Fibroblast of the conjunctiva (primary cell): ENCODE data around the gene PPM1L.
"Not testable (repeated sequence)": the region's sequence is repeated elsewhere in the genome, so short reads cannot be mapped to it uniquely, and the experiment has no call there.

Experiments
- DNase-seq: peaks from one replicate; pipeline ENCODE4 v3.0.0-alpha.2; 2010; ENCODE audit warnings: low read depth

PPM1L gene

GRCh38 chr3:160755776-160756304 is at the start of gene PPM1L:
PPM1L (plus strand) TSS chr3:160756231.
- no peak for DNase-seq

GRCh38 chr3:160707187-160707794 is 48.7 kb upstream of the PPM1L start:
- peak; percentile 57 for DNase-seq

- no peak for DNase-seq
Measured at GRCh38 chr3:160709477-160710182, 46.4 kb upstream of the PPM1L start.

GRCh38 chr3:160713144-160713543 is 42.9 kb upstream of the PPM1L start:
- DNase-seq: not testable (repeated sequence)

GRCh38 chr3:160719710-160720109 is 36.3 kb upstream of the PPM1L start:
- DNase-seq: no peak

- DNase-seq: no peak
Measured at GRCh38 chr3:160720123-160720746, 35.8 kb upstream of the PPM1L start.

- no peak for DNase-seq
Measured at GRCh38 chr3:160722331-160722730, 33.7 kb upstream of the PPM1L start.

GRCh38 chr3:160725338-160725737 is 30.7 kb upstream of the PPM1L start:
- DNase-seq: no peak

- no peak for DNase-seq
Measured at GRCh38 chr3:160735826-160736225, 20.2 kb upstream of the PPM1L start.

- no peak for DNase-seq
Measured at GRCh38 chr3:160738048-160738447, 18.0 kb upstream of the PPM1L start.

GRCh38 chr3:160739079-160739478 is 17.0 kb upstream of the PPM1L start:
- no peak for DNase-seq

GRCh38 chr3:160746976-160747375 is 9.1 kb upstream of the PPM1L start:
- no peak for DNase-seq

GRCh38 chr3:160747422-160747821 is 8.6 kb upstream of the PPM1L start:
- DNase-seq: no peak

- no peak for DNase-seq
Measured at GRCh38 chr3:160748231-160748630, 7.8 kb upstream of the PPM1L start.

- DNase-seq: no peak
Measured at GRCh38 chr3:160748787-160749186, 7.2 kb upstream of the PPM1L start.

- DNase-seq: no peak
Measured at GRCh38 chr3:160753953-160754352, 2.1 kb upstream of the PPM1L start.

- peak; percentile 14 for DNase-seq
Measured at GRCh38 chr3:160754371-160754854, 1.6 kb upstream of the PPM1L start.

GRCh38 chr3:160754855-160755747 is 930 bp upstream of the PPM1L start:
- DNase-seq: peak; percentile 85

GRCh38 chr3:160757233-160758106 is 1.4 kb downstream of the PPM1L start:
- no peak for DNase-seq

- no peak for DNase-seq
Measured at GRCh38 chr3:160758929-160759577, 3.0 kb downstream of the PPM1L start.
